Measurements from ENCODE around the gene TNFRSF13B. TPM values are rescaled to one million over a fixed set of nuclear protein-coding genes. Genes with fewer than 3 reads are reported as not detected.
"Not testable (repeated sequence)": the region's sequence is repeated elsewhere in the genome, so short reads cannot be mapped to it uniquely, and the experiment has no call there.

Gene TNFRSF13B
- total RNA-seq, 1 donor from 2014 or later = not detected

GRCh38 chr17:17001874-17002520, 30.1 kb upstream of the TNFRSF13B start:
- Mint-ChIP-seq H3K27me3 (peaks cover 18% of the 10 kb centered on the region), H3K4me3 (ENCODE audit: low read depth) (no peak overlapping the region)

GRCh38 chr17:17001076-17001777, 29.3 kb upstream of the TNFRSF13B start:
- Mint-ChIP-seq H3K27me3 (peaks cover 18% of the 10 kb centered on the region), H3K4me1 (ENCODE audit: low read depth) (no peaks in the 10 kb centered on the region), H3K9me3 (ENCODE audit: low read depth) (no peaks in the 10 kb centered on the region), H3K27ac (no peak overlapping the region), H3K36me3 (ENCODE audit: insufficient read depth) (no peaks in the 10 kb centered on the region), H3K4me3 (ENCODE audit: low read depth) (no peak overlapping the region)
- no peak for DNase-seq (ENCODE audit: low spot score, unreplicated experiment)
- TF ChIP-seq, protein P1, sequence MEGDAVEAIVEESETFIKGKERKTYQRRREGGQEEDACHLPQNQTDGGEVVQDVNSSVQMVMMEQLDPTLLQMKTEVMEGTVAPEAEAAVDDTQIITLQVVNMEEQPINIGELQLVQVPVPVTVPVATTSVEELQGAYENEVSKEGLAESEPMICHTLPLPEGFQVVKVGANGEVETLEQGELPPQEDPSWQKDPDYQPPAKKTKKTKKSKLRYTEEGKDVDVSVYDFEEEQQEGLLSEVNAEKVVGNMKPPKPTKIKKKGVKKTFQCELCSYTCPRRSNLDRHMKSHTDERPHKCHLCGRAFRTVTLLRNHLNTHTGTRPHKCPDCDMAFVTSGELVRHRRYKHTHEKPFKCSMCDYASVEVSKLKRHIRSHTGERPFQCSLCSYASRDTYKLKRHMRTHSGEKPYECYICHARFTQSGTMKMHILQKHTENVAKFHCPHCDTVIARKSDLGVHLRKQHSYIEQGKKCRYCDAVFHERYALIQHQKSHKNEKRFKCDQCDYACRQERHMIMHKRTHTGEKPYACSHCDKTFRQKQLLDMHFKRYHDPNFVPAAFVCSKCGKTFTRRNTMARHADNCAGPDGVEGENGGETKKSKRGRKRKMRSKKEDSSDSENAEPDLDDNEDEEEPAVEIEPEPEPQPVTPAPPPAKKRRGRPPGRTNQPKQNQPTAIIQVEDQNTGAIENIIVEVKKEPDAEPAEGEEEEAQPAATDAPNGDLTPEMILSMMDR (IDR thresholded peaks at IDR 0.05; ENCODE audit: unreplicated experiment) = no peak

More at GRCh38 chr17:17001874-17002520, 30.1 kb upstream of the TNFRSF13B start:
- Mint-ChIP-seq H3K36me3 (ENCODE audit: insufficient read depth) (no peaks in the 10 kb centered on the region), H3K9me3 (ENCODE audit: low read depth) (no peaks in the 10 kb centered on the region), H3K27ac (no peak overlapping the region), H3K4me1 (ENCODE audit: low read depth) (no peaks in the 10 kb centered on the region)
- peak; percentile 81 for DNase-seq (ENCODE audit: low spot score, unreplicated experiment)
- TF ChIP-seq, protein P1 (IDR thresholded peaks at IDR 0.05; ENCODE audit: unreplicated experiment) = peak; percentile 99

GRCh38 chr17:16999931-17000625, 28.2 kb upstream of the TNFRSF13B start:
- DNase-seq (ENCODE audit: low spot score, unreplicated experiment) = no peak
- H3K27me3 Mint-ChIP-seq = peaks cover 14% of the 10 kb centered on the region
- no peak overlapping the region for H3K27ac Mint-ChIP-seq
- TF ChIP-seq, protein P1 (IDR thresholded peaks at IDR 0.05; ENCODE audit: unreplicated experiment) = no peak
- no peaks in the 10 kb centered on the region for H3K9me3 Mint-ChIP-seq (ENCODE audit: low read depth)
- no peaks in the 10 kb centered on the region for H3K4me1 Mint-ChIP-seq (ENCODE audit: low read depth)
- no peaks in the 10 kb centered on the region for H3K36me3 Mint-ChIP-seq (ENCODE audit: insufficient read depth)
- H3K4me3 Mint-ChIP-seq (ENCODE audit: low read depth) = no peak overlapping the region

GRCh38 chr17:16997514-16998429, 25.9 kb upstream of the TNFRSF13B start:
- no peak for DNase-seq (ENCODE audit: low spot score, unreplicated experiment)
- H3K9me3 Mint-ChIP-seq (ENCODE audit: low read depth) = peaks cover 3% of the 10 kb centered on the region
- H3K36me3 Mint-ChIP-seq (ENCODE audit: insufficient read depth) = no peaks in the 10 kb centered on the region
- TF ChIP-seq, protein P1 (IDR thresholded peaks at IDR 0.05; ENCODE audit: unreplicated experiment) = no peak
- H3K4me3 Mint-ChIP-seq (ENCODE audit: low read depth) = no peak overlapping the region
- H3K27me3 Mint-ChIP-seq = peaks cover 3% of the 10 kb centered on the region
- no peaks in the 10 kb centered on the region for H3K4me1 Mint-ChIP-seq (ENCODE audit: low read depth)
- H3K27ac Mint-ChIP-seq = no peak overlapping the region

DNA sequence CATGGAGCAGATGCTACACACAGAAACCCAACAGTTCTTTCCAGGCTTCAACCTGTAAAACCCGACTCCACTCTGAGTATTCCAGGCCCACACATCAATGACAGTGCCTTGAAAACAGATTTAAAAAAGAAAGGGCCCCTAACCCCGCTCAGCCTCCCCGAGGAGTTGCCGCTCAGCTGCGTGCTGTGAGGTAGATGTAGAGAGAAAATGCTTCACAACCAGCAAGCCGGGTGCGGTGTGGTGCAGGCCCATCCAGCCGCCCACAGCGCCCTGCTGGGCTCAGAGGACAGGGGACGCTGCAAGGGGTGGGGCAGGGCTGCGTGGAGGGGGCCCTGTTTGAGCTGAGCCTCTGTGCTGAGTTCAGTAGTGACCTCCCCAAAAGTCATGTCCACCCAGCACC, 24.8 kb upstream of the TNFRSF13B start:
- H3K4me3 Mint-ChIP-seq (ENCODE audit: low read depth); H3K9me3 Mint-ChIP-seq (ENCODE audit: low read depth): not testable (repeated sequence)

More for the DNA sequence above, 24.8 kb upstream of the TNFRSF13B start:
- H3K36me3 Mint-ChIP-seq (ENCODE audit: insufficient read depth); DNase-seq (ENCODE audit: low spot score, unreplicated experiment); H3K4me1 Mint-ChIP-seq (ENCODE audit: low read depth); H3K27me3 Mint-ChIP-seq; H3K27ac Mint-ChIP-seq: not testable (repeated sequence)

Measured in progenitor cell of endocrine pancreas (in vitro differentiated cells).